Stimulated activated CD8-positive, alpha-beta memory T cell treated with anti-CD3 and anti-CD28 coated beads, Interleukin-15, amount 100 ng/mL, for 1 hour (primary cell): Measurements from ENCODE around the gene STEAP2.
"Not testable (repeated sequence)": the region's sequence is repeated elsewhere in the genome, so short reads cannot be mapped to it uniquely, and the experiment has no call there.

ENCODE experiments used
- DNase-seq: peaks from one replicate; pipeline ENCODE4 v3.0.0-alpha.2; 2020; ENCODE audit warnings: low read depth

Gene STEAP2

GRCh38 chr7:90211391-90212148 lies at the start of gene STEAP2:
Gene STEAP2, plus strand, starts transcription at chr7:90211740. Its CDS starts 13,343 bp downstream, at chr7:90225083.
- no peak for DNase-seq

- DNase-seq: no peak
Measured at GRCh38 chr7:90163534-90163933, 48.0 kb upstream of the STEAP2 start.

GRCh38 chr7:90165724-90166123 lies 45.8 kb upstream of the STEAP2 start:
- DNase-seq: no peak

DNA sequence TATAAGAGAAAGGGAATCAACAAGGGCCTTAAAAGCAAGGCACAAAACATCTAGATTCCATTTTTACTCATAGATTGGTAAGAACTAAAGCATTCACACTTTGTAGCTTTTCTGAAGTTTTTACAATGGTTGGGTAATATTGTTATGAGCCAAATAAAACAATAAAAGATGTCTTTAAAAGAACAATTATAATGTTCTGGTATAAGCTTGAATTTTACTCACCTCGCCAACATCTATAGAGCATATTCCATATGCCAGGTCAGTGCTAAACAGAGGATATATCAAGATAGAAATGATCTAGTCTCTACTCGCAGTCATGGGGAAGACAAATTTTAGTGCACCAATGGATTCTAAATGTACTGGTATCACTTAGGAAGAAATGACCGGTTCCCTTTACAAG lies 45.4 kb upstream of the STEAP2 start:
- no peak for DNase-seq

- DNase-seq: no peak
Measured at GRCh38 chr7:90167361-90167760, 44.2 kb upstream of the STEAP2 start.

GRCh38 chr7:90169891-90170290 lies 41.6 kb upstream of the STEAP2 start:
- no peak for DNase-seq

DNA sequence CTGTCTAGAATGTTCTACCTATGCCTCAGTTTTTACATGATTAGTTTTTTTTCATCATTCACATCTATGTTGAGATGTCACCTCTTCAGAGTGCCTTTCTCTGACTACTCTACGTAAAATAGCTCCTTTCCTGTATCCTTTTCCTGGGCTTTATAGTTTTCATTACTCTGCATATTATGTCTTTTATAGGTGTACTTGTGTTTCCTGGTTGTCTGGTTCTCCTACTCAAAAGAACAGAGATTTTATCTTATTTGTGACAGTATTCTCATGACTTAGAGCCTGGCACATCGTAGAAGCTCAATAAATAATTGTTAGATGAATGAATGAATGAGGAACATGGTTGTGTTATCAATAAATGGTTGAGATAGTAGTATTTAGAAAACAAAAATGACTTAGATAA lies 39.4 kb upstream of the STEAP2 start:
- no peak for DNase-seq

DNA sequence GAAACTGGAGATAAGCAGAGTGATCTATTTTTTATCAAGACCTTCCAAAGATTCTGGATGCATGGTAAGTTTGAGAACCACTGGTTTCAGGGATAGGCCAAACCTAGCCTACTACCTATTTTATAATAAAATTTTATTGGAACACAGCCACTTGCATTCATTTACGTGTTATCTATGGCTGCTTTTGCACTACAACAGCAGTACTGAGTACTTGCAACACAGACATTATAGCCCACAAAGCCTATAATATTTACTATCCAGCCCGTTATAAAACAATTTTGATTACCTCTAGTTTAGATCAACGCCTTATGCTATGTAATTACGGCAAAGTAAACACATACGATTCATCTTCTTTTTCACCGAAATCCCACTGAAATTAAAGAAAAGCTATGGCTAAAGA lies 38.9 kb upstream of the STEAP2 start:
- DNase-seq: no peak

GRCh38 chr7:90173127-90173844 lies 38.3 kb upstream of the STEAP2 start:
- DNase-seq: no peak

GRCh38 chr7:90175667-90176066 lies 35.9 kb upstream of the STEAP2 start:
- DNase-seq: no peak

DNA sequence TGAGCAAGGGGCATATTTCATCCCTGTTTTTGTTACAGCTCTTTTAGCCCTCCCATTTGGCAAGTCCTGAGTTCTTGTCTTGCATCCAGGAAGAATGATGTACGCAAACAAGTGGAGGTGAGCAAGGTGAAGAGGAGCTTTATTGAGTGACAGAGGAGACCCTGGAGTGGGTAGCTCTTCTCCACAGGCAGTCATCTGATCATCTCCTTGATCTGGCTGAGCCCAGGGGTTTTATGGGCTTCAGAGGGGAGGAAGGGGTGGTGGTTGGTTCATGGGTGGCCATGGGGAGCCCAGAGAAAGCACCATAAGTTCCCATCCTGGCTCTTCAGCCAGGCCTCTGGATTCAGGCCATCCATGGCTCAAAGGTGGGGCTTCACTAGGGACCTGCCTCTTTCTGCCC lies 35.3 kb upstream of the STEAP2 start:
- DNase-seq: no peak

DNA sequence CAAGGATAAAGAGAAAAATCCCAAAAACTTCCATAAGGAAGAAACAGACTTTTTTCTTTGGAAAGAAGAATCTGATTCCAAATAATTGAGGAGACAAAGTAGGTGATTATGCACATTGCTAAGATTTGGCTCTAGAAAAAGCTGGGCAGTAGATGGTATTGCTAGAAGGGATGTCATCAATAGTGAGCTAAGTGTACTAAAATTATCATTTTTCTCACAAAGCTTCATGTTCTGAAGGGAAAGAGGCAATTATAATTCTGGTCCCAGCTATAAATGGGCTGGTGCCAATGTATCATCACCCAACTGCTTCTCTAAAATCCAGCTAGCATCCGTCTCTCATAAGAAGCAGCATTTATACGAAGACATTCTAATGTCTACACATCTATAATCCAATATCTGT lies 33.4 kb upstream of the STEAP2 start:
- no peak for DNase-seq

DNA sequence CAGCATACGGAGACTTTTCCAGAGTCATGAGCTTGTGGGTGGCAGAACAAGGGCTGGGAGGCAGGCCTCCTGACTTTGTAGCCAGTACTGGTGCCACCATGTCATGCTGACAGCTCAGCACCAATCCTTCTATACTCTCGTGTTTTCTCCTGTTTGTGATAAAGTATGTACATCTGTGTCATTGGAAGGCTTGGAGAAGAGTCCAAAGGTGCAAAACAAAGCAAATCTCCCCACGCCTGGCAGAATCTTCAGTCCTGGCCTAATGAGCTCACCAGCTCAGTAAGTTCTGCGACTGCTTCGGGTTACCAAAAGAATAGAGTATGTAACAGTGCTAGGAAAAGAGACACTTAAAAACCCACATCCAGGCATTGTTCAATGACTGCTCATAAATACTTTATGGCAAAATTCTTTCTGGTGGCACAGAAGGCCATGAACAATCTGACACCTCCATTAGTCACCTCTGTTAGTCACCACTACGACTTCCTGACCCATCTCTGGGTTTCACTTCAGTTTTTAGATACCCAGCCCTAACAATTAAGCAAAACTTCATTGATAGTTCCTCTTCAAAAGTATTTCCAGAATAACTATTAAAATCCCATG lies 32.8 kb upstream of the STEAP2 start:
- no peak for DNase-seq

GRCh38 chr7:90180011-90180585 lies 31.4 kb upstream of the STEAP2 start:
- no peak for DNase-seq

GRCh38 chr7:90180649-90181048 lies 30.9 kb upstream of the STEAP2 start:
- no peak for DNase-seq

DNA sequence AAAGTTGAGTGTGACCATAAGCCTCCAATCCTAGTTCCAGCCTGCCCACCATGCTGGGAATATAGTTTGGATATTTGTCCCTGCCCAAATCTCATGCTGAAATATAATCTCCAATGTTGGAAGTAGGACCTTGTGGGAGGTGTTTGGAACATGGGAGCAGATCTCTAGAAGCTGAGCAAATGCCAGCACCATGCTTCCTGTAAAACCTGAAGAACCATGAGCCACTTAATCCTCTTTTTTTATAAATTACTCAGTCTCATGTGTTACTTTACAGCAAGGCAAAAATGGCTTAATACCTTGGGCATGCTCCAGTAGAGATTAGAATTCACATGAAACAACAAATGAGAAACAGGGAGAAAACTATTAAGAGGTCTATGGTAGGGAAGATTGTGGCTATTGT lies 30.1 kb upstream of the STEAP2 start:
- DNase-seq: no peak

- DNase-seq: not testable (repeated sequence)
Measured at GRCh38 chr7:90186290-90186689, 25.2 kb upstream of the STEAP2 start.

GRCh38 chr7:90187507-90188050 lies 24.0 kb upstream of the STEAP2 start:
- DNase-seq: no peak

DNA sequence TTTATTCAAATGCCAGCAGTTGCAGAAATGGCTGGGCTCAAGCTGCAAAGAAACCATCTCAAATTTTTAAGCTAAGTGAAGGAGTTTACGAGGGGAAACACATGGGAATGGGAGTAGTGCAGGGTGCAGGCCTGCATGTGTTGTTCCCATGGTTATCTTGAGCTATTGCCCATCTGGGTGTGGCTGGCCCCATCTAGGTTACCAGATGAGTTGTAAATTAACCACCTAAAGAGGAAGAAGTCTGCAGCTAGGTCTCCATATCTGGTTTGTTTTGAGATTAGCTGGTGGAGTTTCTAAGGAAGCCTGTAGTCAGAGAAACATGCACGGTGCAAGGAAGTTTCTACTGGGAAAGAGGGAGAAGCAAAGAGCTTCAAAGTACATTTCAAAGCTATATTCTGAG lies 23.3 kb upstream of the STEAP2 start:
- DNase-seq: no peak

DNA sequence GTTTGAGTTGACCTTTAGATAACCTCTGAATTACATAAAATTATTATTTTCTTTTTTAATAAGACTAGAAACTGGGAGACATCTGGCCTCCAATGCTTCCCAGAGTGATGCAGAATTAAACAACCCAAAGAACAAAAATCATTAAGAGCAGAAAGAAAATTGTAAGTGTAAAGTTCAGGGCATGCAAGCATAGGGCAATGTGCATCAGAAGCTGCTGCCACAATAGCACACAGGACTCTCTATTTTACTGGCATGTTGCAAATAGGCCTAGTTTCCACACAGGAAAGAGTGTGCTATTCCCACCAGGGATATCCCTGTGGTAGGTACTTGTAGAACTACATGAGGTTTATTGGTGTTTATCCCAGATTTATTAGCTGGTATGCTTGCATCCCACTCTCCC lies 20.5 kb upstream of the STEAP2 start:
- DNase-seq: no peak

- DNase-seq: no peak
Measured at GRCh38 chr7:90191648-90192047, 19.9 kb upstream of the STEAP2 start.

GRCh38 chr7:90192876-90193750 lies 18.4 kb upstream of the STEAP2 start:
- DNase-seq: no peak
